Measurements from ENCODE around the gene CCSER1.

The CCSER1 gene

GRCh38 chr4:90237751-90238530 lies 110.7 kb downstream of the CCSER1 start:
- Histone ChIP-seq H2BK120ac (ENCODE audit: insufficient read depth, low read length, poor library complexity) (no peak overlapping the region), H3K14ac (ENCODE audit: low read length) (no peak overlapping the region), H2AK5ac (ENCODE audit: low read length) (no peak overlapping the region), H3K23ac (ENCODE audit: low read length) (no peak overlapping the region), H3K4ac (ENCODE audit: low read depth, low read length) (no peak overlapping the region), H2BK5ac (ENCODE audit: low read depth, low read length, poor library complexity) (no peak overlapping the region), H3K27me3 (ENCODE audit: insufficient read depth, low read length) (no peaks in the 10 kb centered on the region), H3K79me1 (ENCODE audit: low read length) (no peaks in the 10 kb centered on the region), H4K8ac (ENCODE audit: low read depth, low read length) (no peak overlapping the region), H2AFZ (ENCODE audit: insufficient read depth, low read length, poor library complexity) (no peak overlapping the region), H3K18ac (ENCODE audit: low read length) (no peak overlapping the region), H3K4me3 (ENCODE audit: low read depth, low read length) (no peak overlapping the region), H2BK12ac (ENCODE audit: low read length) (no peak overlapping the region), H3K36me3 (ENCODE audit: control insufficient read depth in 1 of 2, insufficient read depth in 2 of 2, low read length in 2 of 2) (no peaks in the 10 kb centered on the region), H4K91ac (ENCODE audit: low read depth, low read length) (no peak overlapping the region), H3K9ac (ENCODE audit: low read length) (no peak overlapping the region), H3K79me2 (ENCODE audit: control insufficient read depth, insufficient read depth, low read length, poor library complexity) (no peaks in the 10 kb centered on the region), H3K9me3 (ENCODE audit: insufficient read depth, low read depth, low read length) (no peaks in the 10 kb centered on the region), H4K12ac (ENCODE audit: low read depth, low read length) (no peak overlapping the region), H3K27ac (ENCODE audit: low read depth, low read length) (no peak overlapping the region), H3K4me1 (ENCODE audit: control insufficient read depth in 1 of 2, insufficient read depth in 2 of 2, low read length in 2 of 2) (no peaks in the 10 kb centered on the region), H3K4me2 (ENCODE audit: low read length) (no peak overlapping the region)
- no peak for DNase-seq
- no CpG with 5 or more reads among the region's 4 CpGs for WGBS (ENCODE audit: extremely low coverage, insufficient coverage, insufficient read length)

GRCh38 chr4:90240333-90240732 lies 113.1 kb downstream of the CCSER1 start:
- H2BK12ac ChIP-seq (ENCODE audit: low read length): no peak overlapping the region
- no peak overlapping the region for H2BK120ac ChIP-seq (ENCODE audit: insufficient read depth, low read length, poor library complexity)
- H3K79me2 ChIP-seq (ENCODE audit: control insufficient read depth, insufficient read depth, low read length, poor library complexity): no peaks in the 10 kb centered on the region
- WGBS (ENCODE audit: extremely low coverage, insufficient coverage, insufficient read length): no CpG with 5 or more reads among the region's 1 CpG
- no peak overlapping the region for H3K18ac ChIP-seq (ENCODE audit: low read length)
- no peak overlapping the region for H3K23ac ChIP-seq (ENCODE audit: low read length)
- H3K27me3 ChIP-seq (ENCODE audit: insufficient read depth, low read length): no peaks in the 10 kb centered on the region
- H2BK5ac ChIP-seq (ENCODE audit: low read depth, low read length, poor library complexity): no peak overlapping the region
- no peak overlapping the region for H3K4ac ChIP-seq (ENCODE audit: low read depth, low read length)
- no peak overlapping the region for H3K14ac ChIP-seq (ENCODE audit: low read length)
- no peak overlapping the region for H4K12ac ChIP-seq (ENCODE audit: low read depth, low read length)
- no peaks in the 10 kb centered on the region for H3K4me1 ChIP-seq (ENCODE audit: control insufficient read depth in 1 of 2, insufficient read depth in 2 of 2, low read length in 2 of 2)
- H4K8ac ChIP-seq (ENCODE audit: low read depth, low read length): no peak overlapping the region
- H2AFZ ChIP-seq (ENCODE audit: insufficient read depth, low read length, poor library complexity): no peak overlapping the region
- no peak overlapping the region for H2AK5ac ChIP-seq (ENCODE audit: low read length)
- no peak overlapping the region for H3K27ac ChIP-seq (ENCODE audit: low read depth, low read length)
- no peaks in the 10 kb centered on the region for H3K36me3 ChIP-seq (ENCODE audit: control insufficient read depth in 1 of 2, insufficient read depth in 2 of 2, low read length in 2 of 2)
- no peaks in the 10 kb centered on the region for H3K9me3 ChIP-seq (ENCODE audit: insufficient read depth, low read depth, low read length)
- H3K9ac ChIP-seq (ENCODE audit: low read length): no peak overlapping the region
- H3K4me3 ChIP-seq (ENCODE audit: low read depth, low read length): no peak overlapping the region
- H3K4me2 ChIP-seq (ENCODE audit: low read length): no peak overlapping the region
- no peaks in the 10 kb centered on the region for H3K79me1 ChIP-seq (ENCODE audit: low read length)
- no peak for DNase-seq
- H4K91ac ChIP-seq (ENCODE audit: low read depth, low read length): no peak overlapping the region

GRCh38 chr4:90241008-90241407 lies 113.8 kb downstream of the CCSER1 start:
- WGBS (ENCODE audit: extremely low coverage, insufficient coverage, insufficient read length): no CpG with 5 or more reads among the region's 3 CpGs

GRCh38 chr4:90245837-90246236 lies 118.6 kb downstream of the CCSER1 start:
- Histone ChIP-seq H2BK12ac (ENCODE audit: low read length) (no peak overlapping the region), H3K79me1 (ENCODE audit: low read length) (no peaks in the 10 kb centered on the region), H3K27ac (ENCODE audit: low read depth, low read length) (no peak overlapping the region), H3K9me3 (ENCODE audit: insufficient read depth, low read depth, low read length) (no peaks in the 10 kb centered on the region), H2BK5ac (ENCODE audit: low read depth, low read length, poor library complexity) (no peak overlapping the region), H2BK120ac (ENCODE audit: insufficient read depth, low read length, poor library complexity) (no peak overlapping the region), H3K4me3 (ENCODE audit: low read depth, low read length) (no peak overlapping the region), H4K12ac (ENCODE audit: low read depth, low read length) (no peak overlapping the region), H2AK5ac (ENCODE audit: low read length) (no peak overlapping the region), H3K14ac (ENCODE audit: low read length) (no peak overlapping the region), H3K36me3 (ENCODE audit: control insufficient read depth in 1 of 2, insufficient read depth in 2 of 2, low read length in 2 of 2) (no peaks in the 10 kb centered on the region), H3K4me2 (ENCODE audit: low read length) (no peak overlapping the region), H3K23ac (ENCODE audit: low read length) (no peak overlapping the region), H3K9ac (ENCODE audit: low read length) (no peak overlapping the region), H3K4me1 (ENCODE audit: control insufficient read depth in 1 of 2, insufficient read depth in 2 of 2, low read length in 2 of 2) (no peaks in the 10 kb centered on the region), H4K8ac (ENCODE audit: low read depth, low read length) (no peak overlapping the region), H2AFZ (ENCODE audit: insufficient read depth, low read length, poor library complexity) (no peak overlapping the region), H3K18ac (ENCODE audit: low read length) (no peak overlapping the region), H3K4ac (ENCODE audit: low read depth, low read length) (no peak overlapping the region), H3K79me2 (ENCODE audit: control insufficient read depth, insufficient read depth, low read length, poor library complexity) (no peaks in the 10 kb centered on the region), H4K91ac (ENCODE audit: low read depth, low read length) (no peak overlapping the region), H3K27me3 (ENCODE audit: insufficient read depth, low read length) (no peaks in the 10 kb centered on the region)
- no peak for DNase-seq
- no CpG with 5 or more reads among the region's 1 CpG for WGBS (ENCODE audit: extremely low coverage, insufficient coverage, insufficient read length)

More at GRCh38 chr4:90241008-90241407, 113.8 kb downstream of the CCSER1 start:
- Histone ChIP-seq H3K4me1 (ENCODE audit: control insufficient read depth in 1 of 2, insufficient read depth in 2 of 2, low read length in 2 of 2) (no peaks in the 10 kb centered on the region), H3K9ac (ENCODE audit: low read length) (no peak overlapping the region), H3K23ac (ENCODE audit: low read length) (no peak overlapping the region), H2BK5ac (ENCODE audit: low read depth, low read length, poor library complexity) (no peak overlapping the region), H3K14ac (ENCODE audit: low read length) (no peak overlapping the region), H4K12ac (ENCODE audit: low read depth, low read length) (no peak overlapping the region), H3K4ac (ENCODE audit: low read depth, low read length) (no peak overlapping the region), H3K4me2 (ENCODE audit: low read length) (no peak overlapping the region), H2BK120ac (ENCODE audit: insufficient read depth, low read length, poor library complexity) (no peak overlapping the region), H3K18ac (ENCODE audit: low read length) (no peak overlapping the region), H3K79me2 (ENCODE audit: control insufficient read depth, insufficient read depth, low read length, poor library complexity) (no peaks in the 10 kb centered on the region), H3K27me3 (ENCODE audit: insufficient read depth, low read length) (no peaks in the 10 kb centered on the region), H4K91ac (ENCODE audit: low read depth, low read length) (no peak overlapping the region), H3K27ac (ENCODE audit: low read depth, low read length) (no peak overlapping the region), H3K4me3 (ENCODE audit: low read depth, low read length) (no peak overlapping the region), H3K36me3 (ENCODE audit: control insufficient read depth in 1 of 2, insufficient read depth in 2 of 2, low read length in 2 of 2) (no peaks in the 10 kb centered on the region), H4K8ac (ENCODE audit: low read depth, low read length) (no peak overlapping the region), H3K79me1 (ENCODE audit: low read length) (no peaks in the 10 kb centered on the region), H3K9me3 (ENCODE audit: insufficient read depth, low read depth, low read length) (no peaks in the 10 kb centered on the region), H2BK12ac (ENCODE audit: low read length) (no peak overlapping the region), H2AK5ac (ENCODE audit: low read length) (no peak overlapping the region), H2AFZ (ENCODE audit: insufficient read depth, low read length, poor library complexity) (no peak overlapping the region)
- no peak for DNase-seq

All from trophoblast cell (in vitro differentiated cells and primary cell).